Measurements from ENCODE around the gene DTX3. TPM values are rescaled to one million over a fixed set of nuclear protein-coding genes. Genes with fewer than 3 reads are reported as not detected.

The DTX3 gene
- total RNA-seq, 1 experiment from 2014 or later, result 11.9 TPM

- DNase-seq, result no peak
- no peak overlapping the region for H3K27ac ChIP-seq (ENCODE audit: low read length)
- ATAC-seq, result no peak
- no peak overlapping the region for H3K9ac ChIP-seq (ENCODE audit: low read length)
- BruUV-seq (replicated peaks), result no TSS peak
- POLR2A ChIA-PET (ENCODE audit: unreplicated experiment), result no interaction called here
- no peak overlapping the region for H3K4me3 ChIP-seq (ENCODE audit: low read length)
- no peaks in the 10 kb centered on the region for H4K20me1 ChIP-seq (ENCODE audit: low read length)
- H3K4me1 ChIP-seq (ENCODE audit: insufficient read depth, low read length), result no peaks in the 10 kb centered on the region
- H3K9me3 ChIP-seq (ENCODE audit: low read length), result no peaks in the 10 kb centered on the region
- no peaks in the 10 kb centered on the region for H3K36me3 ChIP-seq (ENCODE audit: low read depth, low read length)
- TF ChIP-seq CTCF (conservative IDR thresholded peaks at IDR 0.05; ENCODE audit: low read depth, low read length), result no peak
- no peak for TF ChIP-seq EZH2phosphoT487 (IDR thresholded peaks at IDR 0.05; ENCODE audit: borderline replicate concordance, low read length)
- TF ChIP-seq EZH2 (IDR thresholded peaks at IDR 0.05; ENCODE audit: low read length, unreplicated experiment), result no peak
- H3K4me2 ChIP-seq (ENCODE audit: low read length), result no peak overlapping the region
- H3K9me2 ChIP-seq (replicated peaks; ENCODE audit: low read length), result no peaks in the 10 kb centered on the region
- H3K27me3 ChIP-seq (ENCODE audit: low read length), result peaks cover 15% of the 10 kb centered on the region
- H3K79me2 ChIP-seq (ENCODE audit: low read length), result no peaks in the 10 kb centered on the region
- H2AFZ ChIP-seq (ENCODE audit: low read length), result no peak overlapping the region
- no peaks in the 10 kb centered on the region for H3F3A ChIP-seq (ENCODE audit: low read length, unreplicated experiment)
- CTCF ChIA-PET, result no interaction called here
- intact Hi-C loops (cut with micrococcal nuclease), result no loop called here
These were observed 15.0 kb downstream of the DTX3 start for GRCh38 chr12:57619434-57620244.

- Histone ChIP-seq H3K36me3 (ENCODE audit: low read depth, low read length) (no peaks in the 10 kb centered on the region), H3K4me1 (ENCODE audit: insufficient read depth, low read length) (no peaks in the 10 kb centered on the region), H3K4me3 (ENCODE audit: low read length) (no peak overlapping the region), H3K9me2 (replicated peaks; ENCODE audit: low read length) (no peaks in the 10 kb centered on the region), H4K20me1 (ENCODE audit: low read length) (no peaks in the 10 kb centered on the region), H3K79me2 (ENCODE audit: low read length) (no peaks in the 10 kb centered on the region), H3K4me2 (ENCODE audit: low read length) (no peak overlapping the region), H3K9me3 (ENCODE audit: low read length) (no peaks in the 10 kb centered on the region), H3K27ac (ENCODE audit: low read length) (no peak overlapping the region), H3K27me3 (ENCODE audit: low read length) (peaks cover 15% of the 10 kb centered on the region), H2AFZ (ENCODE audit: low read length) (no peak overlapping the region), H3K9ac (ENCODE audit: low read length) (no peak overlapping the region), H3F3A (ENCODE audit: low read length, unreplicated experiment) (no peaks in the 10 kb centered on the region)
- BruUV-seq (replicated peaks), result no TSS peak
- ChIA-PET POLR2A (ENCODE audit: unreplicated experiment) (no interaction called here), CTCF (interaction anchor here (0.6 to 0.8 kb wide), 2 partner anchors 28 to 35 kb away, joined by 3 to 4 read pairs; no protein-coding TSS in a partner anchor)
- intact Hi-C loops (cut with micrococcal nuclease), result no loop called here
- no peak for TF ChIP-seq EZH2 (IDR thresholded peaks at IDR 0.05; ENCODE audit: low read length, unreplicated experiment)
- TF ChIP-seq EZH2phosphoT487 (IDR thresholded peaks at IDR 0.05; ENCODE audit: borderline replicate concordance, low read length), result no peak
- no peak for TF ChIP-seq CTCF (conservative IDR thresholded peaks at IDR 0.05; ENCODE audit: low read depth, low read length)
- no peak for ATAC-seq
- no peak for DNase-seq
These were observed 15.8 kb downstream of the DTX3 start for GRCh38 chr12:57620245-57620935.
